Activated CD8-positive, alpha-beta T cell treated with anti-CD3 and anti-CD28 coated beads for 36 hours (primary cell): Measurements from ENCODE around the gene GRAMD4. TPM values are rescaled to one million over a fixed set of nuclear protein-coding genes. Genes with fewer than 3 reads are reported as not detected.

Experiments used
- ATAC-seq: fragments of 200-7000 bp; cut with Tn5 transposase; one replicate; pipeline ENCODE4 v1.10.0; 2021; ENCODE audit warnings: mild to moderate bottlenecking, moderate library complexity
- CTCF ChIA-PET: fragments of 350-600 bp; sonication (Branson Sonifier 250); formaldehyde crosslinking; loops from one replicate; lab custom pipeline; 2021; ENCODE audit warnings: antibody characterized with exemption; lab: Charles Lee
- POLR2A ChIA-PET: fragments of 350-600 bp; sonication (Branson Sonifier 250); formaldehyde crosslinking; loops from one replicate; lab custom pipeline; 2021; ENCODE audit warnings: antibody characterized with exemption; lab: Charles Lee
- DNase-seq: peaks from one replicate; pipeline ENCODE4 v3.0.0-alpha.2; 2020
- H3K27ac Mint-ChIP-seq: one replicate; pipeline ENCODE4 v1.8.0; 2021; ENCODE audit warnings: mild to moderate bottlenecking, mixed read lengths
- H3K27me3 Mint-ChIP-seq: one replicate; pipeline ENCODE4 v1.8.0; 2021; ENCODE audit warnings: mixed read lengths
- H3K36me3 Mint-ChIP-seq: one replicate; pipeline ENCODE4 v1.8.0; 2021; ENCODE audit warnings: low read depth, mixed read lengths
- H3K4me1 Mint-ChIP-seq: one replicate; pipeline ENCODE4 v1.8.0; 2021; ENCODE audit warnings: low read depth, mixed read lengths
- H3K4me3 Mint-ChIP-seq: one replicate; pipeline ENCODE4 v1.8.0; 2021; ENCODE audit warnings: mild to moderate bottlenecking, moderate library complexity, mixed read lengths
- H3K9me3 Mint-ChIP-seq: one replicate; pipeline ENCODE4 v1.8.0; 2021; ENCODE audit warnings: mixed read lengths
- CTCF ChIP-seq: fragments of 200-600 bp; IDR thresholded peaks from one replicate; pipeline ENCODE4 v1.8.0; 2022; ENCODE audit warnings: antibody characterized with exemption, mild to moderate bottlenecking
- intact Hi-C: fragments of 100-400 bp; cut with micrococcal nuclease; formaldehyde crosslinking; loops from one replicate; pipeline ENCODE4 v1.10.0; 2022
- total RNA-seq, 2 experiments: library from RNA; stranded (reverse); gene quantifications; one replicate each; pipeline ENCODE4 v1.2.3, GENCODE V29; 2021

GRAMD4 gene
- total RNA-seq, 2 experiments from 2014 or later, result 26.9 to 28.1 TPM

- no peak overlapping the region for H3K4me3 Mint-ChIP-seq
- no peak overlapping the region for H3K27ac Mint-ChIP-seq
- no peak for TF ChIP-seq CTCF
- H3K4me1 Mint-ChIP-seq, result peaks cover 26% of the 10 kb centered on the region
- no peak for DNase-seq
- no peak for ATAC-seq
- no peaks in the 10 kb centered on the region for H3K9me3 Mint-ChIP-seq
- H3K27me3 Mint-ChIP-seq, result no peaks in the 10 kb centered on the region
- intact Hi-C loops, result loop anchor here (10.0 kb wide), 1 partner anchor 90 kb away; no protein-coding TSS in a partner anchor
- POLR2A ChIA-PET, result no interaction called here
- CTCF ChIA-PET, result interaction anchor here (1.0 kb wide), 1 partner anchor 21 kb away, joined by 3 read pairs; no protein-coding TSS in a partner anchor
- H3K36me3 Mint-ChIP-seq, result no peaks in the 10 kb centered on the region
Observed at GRCh38 chr22:46584081-46584921, 35.9 kb upstream of the GRAMD4 start.

GRCh38 chr22:46585340-46586122 lies 34.7 kb upstream of the GRAMD4 start:
- H3K27ac Mint-ChIP-seq, result no peak overlapping the region
- CTCF ChIA-PET, result interaction anchor here (1.0 kb wide), 1 partner anchor 22 kb away, joined by 3 read pairs; no protein-coding TSS in a partner anchor
- ATAC-seq, result no peak
- H3K4me1 Mint-ChIP-seq, result peaks cover 29% of the 10 kb centered on the region
- no peaks in the 10 kb centered on the region for H3K36me3 Mint-ChIP-seq
- TF ChIP-seq CTCF, result no peak
- POLR2A ChIA-PET, result no interaction called here
- intact Hi-C loops, result loop anchor here (10.0 kb wide), 1 partner anchor 89 kb away; no protein-coding TSS in a partner anchor
- no peak overlapping the region for H3K4me3 Mint-ChIP-seq
- H3K27me3 Mint-ChIP-seq, result no peaks in the 10 kb centered on the region
- H3K9me3 Mint-ChIP-seq, result no peaks in the 10 kb centered on the region
- DNase-seq, result no peak

GRCh38 chr22:46586123-46586519 lies 34.1 kb upstream of the GRAMD4 start:
- ChIA-PET POLR2A (no interaction called here), CTCF (interaction anchor here (2.8 kb wide), 1 partner anchor 23 kb away, joined by 9 read pairs; no protein-coding TSS in a partner anchor)
- no peak overlapping the region for H3K4me3 Mint-ChIP-seq
- H3K36me3 Mint-ChIP-seq, result no peaks in the 10 kb centered on the region
- ATAC-seq (no peak), DNase-seq (no peak)
- TF ChIP-seq CTCF, result no peak
- H3K9me3 Mint-ChIP-seq, result no peaks in the 10 kb centered on the region
- peaks cover 32% of the 10 kb centered on the region for H3K4me1 Mint-ChIP-seq
- no peak overlapping the region for H3K27ac Mint-ChIP-seq
- intact Hi-C loops, result loop anchor here (10.0 kb wide), 1 partner anchor 89 kb away; no protein-coding TSS in a partner anchor
- H3K27me3 Mint-ChIP-seq, result no peaks in the 10 kb centered on the region

- ChIA-PET CTCF (interaction anchor here (2.8 kb wide), 1 partner anchor 23 kb away, joined by 9 read pairs; no protein-coding TSS in a partner anchor), POLR2A (no interaction called here)
- intact Hi-C loops, result loop anchor here (10.0 kb wide), 1 partner anchor 88 kb away; no protein-coding TSS in a partner anchor
- no peaks in the 10 kb centered on the region for H3K36me3 Mint-ChIP-seq
- H3K4me3 Mint-ChIP-seq, result no peak overlapping the region
- no peaks in the 10 kb centered on the region for H3K27me3 Mint-ChIP-seq
- no peak overlapping the region for H3K27ac Mint-ChIP-seq
- DNase-seq, result no peak
- H3K4me1 Mint-ChIP-seq, result peaks cover 30% of the 10 kb centered on the region
- no peak for ATAC-seq
- no peaks in the 10 kb centered on the region for H3K9me3 Mint-ChIP-seq
- no peak for TF ChIP-seq CTCF
Observed at GRCh38 chr22:46586531-46587011, 33.6 kb upstream of the GRAMD4 start.
